Measurements from ENCODE around the gene OXCT2.
"Not testable (repeated sequence)": the region's sequence is repeated elsewhere in the genome, so short reads cannot be mapped to it uniquely, and the experiment has no call there.

The OXCT2 gene

DNA sequence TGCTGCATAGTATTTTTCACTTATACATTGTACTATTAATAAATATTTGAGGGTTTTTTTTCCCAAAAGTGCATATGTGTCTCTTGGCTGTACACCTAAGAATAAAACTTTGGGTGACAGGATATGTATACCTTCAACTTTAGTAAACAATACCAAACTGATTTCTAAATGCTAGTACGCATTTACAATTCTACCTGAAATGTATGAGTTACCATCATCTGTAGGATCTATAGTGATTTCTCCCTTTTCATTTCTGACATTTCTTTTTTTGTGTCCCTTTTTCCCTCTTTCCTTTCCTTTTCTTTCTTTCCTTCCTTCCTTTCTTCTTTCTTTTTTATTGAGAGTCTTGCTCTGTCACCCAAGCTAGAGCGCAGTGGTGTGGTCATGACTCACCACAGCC lies 34.2 kb upstream of the OXCT2 start:
- no peak overlapping the region for H3K4me3 ChIP-seq (ENCODE audit: low read length)
- TF ChIP-seq, protein P1, sequence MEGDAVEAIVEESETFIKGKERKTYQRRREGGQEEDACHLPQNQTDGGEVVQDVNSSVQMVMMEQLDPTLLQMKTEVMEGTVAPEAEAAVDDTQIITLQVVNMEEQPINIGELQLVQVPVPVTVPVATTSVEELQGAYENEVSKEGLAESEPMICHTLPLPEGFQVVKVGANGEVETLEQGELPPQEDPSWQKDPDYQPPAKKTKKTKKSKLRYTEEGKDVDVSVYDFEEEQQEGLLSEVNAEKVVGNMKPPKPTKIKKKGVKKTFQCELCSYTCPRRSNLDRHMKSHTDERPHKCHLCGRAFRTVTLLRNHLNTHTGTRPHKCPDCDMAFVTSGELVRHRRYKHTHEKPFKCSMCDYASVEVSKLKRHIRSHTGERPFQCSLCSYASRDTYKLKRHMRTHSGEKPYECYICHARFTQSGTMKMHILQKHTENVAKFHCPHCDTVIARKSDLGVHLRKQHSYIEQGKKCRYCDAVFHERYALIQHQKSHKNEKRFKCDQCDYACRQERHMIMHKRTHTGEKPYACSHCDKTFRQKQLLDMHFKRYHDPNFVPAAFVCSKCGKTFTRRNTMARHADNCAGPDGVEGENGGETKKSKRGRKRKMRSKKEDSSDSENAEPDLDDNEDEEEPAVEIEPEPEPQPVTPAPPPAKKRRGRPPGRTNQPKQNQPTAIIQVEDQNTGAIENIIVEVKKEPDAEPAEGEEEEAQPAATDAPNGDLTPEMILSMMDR (conservative IDR thresholded peaks at IDR 0.05; ENCODE audit: low read length), result no peak
- no peak for DNase-seq (ENCODE audit: low read depth)

DNA sequence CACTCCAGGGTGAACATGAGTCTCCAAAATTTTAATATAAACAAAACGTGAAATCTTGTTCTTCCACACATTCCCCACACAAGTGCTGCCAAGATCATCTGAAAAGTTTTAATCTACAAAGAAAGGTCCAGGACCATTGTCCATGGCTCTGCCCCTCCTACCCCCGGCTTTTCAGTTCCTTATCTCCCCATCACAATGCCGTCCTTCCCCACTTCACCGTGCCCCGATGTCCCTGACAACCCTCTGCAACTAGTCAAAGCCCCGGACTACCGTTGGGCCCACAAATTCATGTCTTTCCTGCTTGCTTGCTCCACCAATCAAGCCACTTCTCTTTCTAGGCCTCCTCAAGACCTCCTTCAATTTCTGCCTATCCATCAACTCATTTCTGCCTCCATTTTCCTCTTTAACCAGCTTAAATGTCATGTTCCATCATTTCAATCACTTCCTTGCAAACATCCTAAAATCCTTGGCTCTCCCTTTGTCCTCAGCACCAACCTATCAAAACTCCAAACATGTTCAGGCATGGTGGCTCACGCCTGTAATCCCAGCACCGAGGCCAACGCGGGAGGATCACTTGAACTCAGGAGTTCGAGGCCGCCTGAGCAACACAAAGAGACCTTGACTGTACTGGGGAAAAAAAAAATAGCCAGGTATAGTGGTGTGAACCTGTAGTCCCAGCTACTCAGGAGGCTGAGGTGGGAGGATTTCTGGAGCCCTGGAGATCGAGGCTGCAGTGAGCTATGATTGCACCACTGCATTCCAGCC lies 31.5 kb upstream of the OXCT2 start:
- TF ChIP-seq, protein P1 (conservative IDR thresholded peaks at IDR 0.05; ENCODE audit: low read length), result no peak
- DNase-seq (ENCODE audit: low read depth), result no peak
- no peak overlapping the region for H3K4me3 ChIP-seq (ENCODE audit: low read length)

DNA sequence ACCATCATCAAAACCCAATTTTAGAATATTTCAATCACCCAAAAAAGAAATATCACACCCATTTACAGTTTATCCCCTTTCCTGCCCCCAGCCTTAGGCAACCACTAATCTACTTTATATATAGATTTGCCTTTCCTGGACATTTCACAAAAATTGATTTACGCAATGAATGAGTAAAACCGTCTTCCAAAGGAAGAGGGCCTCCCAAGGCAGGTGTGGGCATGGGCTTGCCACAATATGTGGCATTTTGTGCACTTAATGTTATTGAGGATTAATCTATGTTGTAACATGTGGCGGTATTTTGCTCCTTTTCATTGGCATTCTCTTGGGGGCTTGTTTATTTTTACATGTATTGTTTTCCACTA lies 29.3 kb upstream of the OXCT2 start:
- TF ChIP-seq, protein P1 (conservative IDR thresholded peaks at IDR 0.05; ENCODE audit: low read length), result no peak
- H3K4me3 ChIP-seq (ENCODE audit: low read length), result no peak overlapping the region
- no peak for DNase-seq (ENCODE audit: low read depth)

DNA sequence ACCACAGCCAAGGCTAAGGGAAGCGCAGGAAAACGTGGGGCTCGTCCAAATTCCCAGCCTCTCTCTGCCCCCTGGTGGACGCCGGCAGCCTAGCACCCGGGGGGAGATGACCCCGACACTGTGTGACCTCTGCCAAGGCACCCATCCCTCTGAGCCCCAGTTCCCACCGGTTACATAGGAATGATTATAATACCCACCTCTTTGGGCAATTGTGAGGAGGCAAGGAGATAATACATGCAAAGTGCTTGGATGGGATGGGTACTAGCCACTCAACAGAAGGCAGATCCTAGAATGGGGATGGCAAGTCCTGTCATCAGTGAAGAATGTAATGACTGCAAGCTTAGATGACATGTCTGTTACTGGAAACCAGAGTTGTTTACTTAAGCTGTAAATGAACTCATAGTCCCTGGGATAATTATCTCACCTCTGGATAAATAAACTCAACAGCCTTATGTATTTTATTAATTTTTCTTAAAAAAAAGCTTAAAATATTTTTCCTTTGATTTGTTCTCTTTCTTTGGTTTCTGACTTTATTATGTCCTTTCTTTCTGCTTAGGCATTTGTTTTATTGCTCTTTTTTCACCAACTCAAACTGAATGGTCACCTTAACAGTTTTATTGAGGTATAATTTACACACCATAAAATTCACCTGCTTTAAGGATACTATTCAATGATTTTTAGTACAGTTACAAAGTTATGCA lies 28.8 kb upstream of the OXCT2 start:
- DNase-seq (ENCODE audit: low read depth), result peak; percentile 83
- H3K4me3 ChIP-seq (ENCODE audit: low read length), result no peak overlapping the region
- TF ChIP-seq, protein P1 (conservative IDR thresholded peaks at IDR 0.05; ENCODE audit: low read length), result peak; percentile 70

DNA sequence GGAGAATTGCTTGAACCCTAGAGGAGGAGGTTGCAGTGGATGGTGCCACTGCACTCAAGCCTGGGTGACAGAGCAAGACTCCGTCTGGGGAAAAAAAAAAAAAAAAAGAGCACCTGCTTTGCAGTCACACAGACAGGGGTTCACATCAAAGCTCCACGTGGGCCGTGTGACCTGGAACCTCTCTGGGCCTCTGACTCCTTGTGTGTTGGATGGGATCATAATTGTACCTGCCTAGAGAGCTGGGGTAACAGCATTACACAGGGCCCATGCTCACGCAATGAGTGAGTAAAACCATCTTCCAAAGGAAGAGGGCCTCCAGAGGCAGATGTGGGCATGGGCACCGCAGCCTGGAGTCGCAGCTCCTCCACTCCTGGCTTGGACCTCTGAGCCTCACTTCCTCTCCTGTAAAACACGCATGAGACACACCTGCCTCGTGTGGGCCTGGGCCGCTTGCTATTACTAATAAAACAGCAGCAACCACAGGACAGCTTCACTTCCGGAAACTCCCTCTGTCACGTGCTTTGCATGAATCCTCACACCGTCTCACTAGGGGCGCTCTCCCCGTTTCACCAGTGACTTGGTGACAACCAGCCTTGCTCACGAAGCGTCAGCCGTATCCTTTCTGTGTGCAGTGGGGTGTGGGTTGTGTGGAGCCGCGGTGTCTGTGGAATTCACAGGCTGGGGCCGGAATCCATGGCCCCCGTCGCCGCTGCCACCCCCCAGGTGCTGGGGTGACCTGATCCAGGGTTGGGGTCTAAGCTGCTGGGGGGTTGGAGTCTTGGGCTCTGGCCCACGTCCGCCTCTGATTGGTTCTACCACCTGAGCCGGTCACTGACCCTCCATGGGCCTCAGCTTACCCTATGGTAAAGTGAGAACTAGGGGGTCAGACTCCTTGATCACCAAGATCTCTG lies 28.0 kb upstream of the OXCT2 start:
- DNase-seq (ENCODE audit: low read depth), result peak; percentile 35
- TF ChIP-seq, protein P1 (conservative IDR thresholded peaks at IDR 0.05; ENCODE audit: low read length), result peak; percentile 29
- H3K4me3 ChIP-seq (ENCODE audit: low read length), result not testable (repeated sequence)

DNA sequence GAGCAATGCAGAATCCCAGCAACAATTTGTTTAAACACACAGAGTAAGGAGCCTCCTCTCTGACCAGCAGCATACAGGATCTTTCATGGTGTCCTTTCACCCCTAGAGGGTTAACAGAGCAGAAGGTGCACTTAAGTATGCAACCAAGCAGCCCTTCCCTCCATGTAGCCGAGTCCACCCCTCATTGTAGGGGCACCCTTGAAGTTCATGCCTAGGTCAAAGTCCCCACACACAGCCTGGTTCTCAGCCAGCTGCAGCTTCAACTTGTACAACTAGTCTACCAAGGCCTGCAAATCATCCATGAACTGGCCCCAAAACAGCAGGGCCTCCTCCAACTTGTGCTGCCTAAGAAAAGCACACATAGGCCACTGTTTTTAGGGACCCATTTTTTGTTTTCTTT lies 24.5 kb upstream of the OXCT2 start:
- H3K4me3 ChIP-seq (ENCODE audit: low read length), result no peak overlapping the region
- TF ChIP-seq, protein P1 (conservative IDR thresholded peaks at IDR 0.05; ENCODE audit: low read length), result no peak
- no peak for DNase-seq (ENCODE audit: low read depth)

All from AG10803 (cell line).